ENCODE results near the gene PRCD. TPM values are rescaled to one million over a fixed set of nuclear protein-coding genes. Genes with fewer than 3 reads are reported as not detected.

PRCD gene
- total RNA-seq, 1 experiment from 2014 or later: 2.5 TPM

DNA sequence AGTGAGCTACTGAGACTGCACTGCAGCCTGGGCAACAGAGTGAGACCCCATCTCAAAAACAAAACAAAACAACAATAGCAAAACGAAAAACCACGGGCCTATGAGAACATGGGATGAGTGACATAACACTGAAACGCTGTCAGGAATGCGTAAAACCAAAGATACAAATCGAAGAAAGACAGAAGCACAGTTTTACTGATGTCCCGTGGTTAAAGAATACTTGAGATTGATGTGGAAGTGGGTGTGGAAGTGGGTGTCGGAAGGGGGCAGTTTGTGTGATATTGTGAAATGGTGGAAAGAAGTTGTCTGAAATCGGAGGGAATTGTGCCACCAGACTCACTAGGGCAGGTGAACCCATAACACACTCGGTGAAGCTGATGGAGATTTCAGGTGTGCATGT is 36.3 kb downstream of the PRCD start:
- ChIA-PET CTCF (no interaction called here), POLR2A (ENCODE audit: unreplicated experiment) (no interaction called here)
- no peaks in the 10 kb centered on the region for H3K9me3 ChIP-seq (ENCODE audit: low read length)
- H3K79me2 ChIP-seq (ENCODE audit: low read length): no peaks in the 10 kb centered on the region
- no peaks in the 10 kb centered on the region for H4K20me1 ChIP-seq (ENCODE audit: low read length)
- TF ChIP-seq EZH2 (IDR thresholded peaks at IDR 0.05; ENCODE audit: low read length, unreplicated experiment) (no peak), EZH2phosphoT487 (IDR thresholded peaks at IDR 0.05; ENCODE audit: borderline replicate concordance, low read length) (no peak)
- TF ChIP-seq, protein P1, sequence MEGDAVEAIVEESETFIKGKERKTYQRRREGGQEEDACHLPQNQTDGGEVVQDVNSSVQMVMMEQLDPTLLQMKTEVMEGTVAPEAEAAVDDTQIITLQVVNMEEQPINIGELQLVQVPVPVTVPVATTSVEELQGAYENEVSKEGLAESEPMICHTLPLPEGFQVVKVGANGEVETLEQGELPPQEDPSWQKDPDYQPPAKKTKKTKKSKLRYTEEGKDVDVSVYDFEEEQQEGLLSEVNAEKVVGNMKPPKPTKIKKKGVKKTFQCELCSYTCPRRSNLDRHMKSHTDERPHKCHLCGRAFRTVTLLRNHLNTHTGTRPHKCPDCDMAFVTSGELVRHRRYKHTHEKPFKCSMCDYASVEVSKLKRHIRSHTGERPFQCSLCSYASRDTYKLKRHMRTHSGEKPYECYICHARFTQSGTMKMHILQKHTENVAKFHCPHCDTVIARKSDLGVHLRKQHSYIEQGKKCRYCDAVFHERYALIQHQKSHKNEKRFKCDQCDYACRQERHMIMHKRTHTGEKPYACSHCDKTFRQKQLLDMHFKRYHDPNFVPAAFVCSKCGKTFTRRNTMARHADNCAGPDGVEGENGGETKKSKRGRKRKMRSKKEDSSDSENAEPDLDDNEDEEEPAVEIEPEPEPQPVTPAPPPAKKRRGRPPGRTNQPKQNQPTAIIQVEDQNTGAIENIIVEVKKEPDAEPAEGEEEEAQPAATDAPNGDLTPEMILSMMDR (conservative IDR thresholded peaks at IDR 0.05; ENCODE audit: low read depth, low read length): no peak
- H3K9ac ChIP-seq (ENCODE audit: low read length): no peak overlapping the region
- no peaks in the 10 kb centered on the region for H3K36me3 ChIP-seq (ENCODE audit: low read depth, low read length)
- H3K4me2 ChIP-seq (ENCODE audit: low read length): no peak overlapping the region
- ATAC-seq: no peak
- H3K27ac ChIP-seq (ENCODE audit: low read length): no peak overlapping the region
- no peak overlapping the region for H3K4me3 ChIP-seq (ENCODE audit: low read length)
- H3K27me3 ChIP-seq (ENCODE audit: low read length): no peaks in the 10 kb centered on the region
- H3F3A ChIP-seq (ENCODE audit: low read length, unreplicated experiment): no peaks in the 10 kb centered on the region
- no peaks in the 10 kb centered on the region for H3K9me2 ChIP-seq (replicated peaks; ENCODE audit: low read length)
- intact Hi-C loops (cut with micrococcal nuclease): no loop called here
- peaks cover 13% of the 10 kb centered on the region for H3K4me1 ChIP-seq (ENCODE audit: insufficient read depth, low read length)
- no peak for DNase-seq
- no peak overlapping the region for H2AFZ ChIP-seq (ENCODE audit: low read length)
- BruUV-seq (replicated peaks): no TSS peak

DNA sequence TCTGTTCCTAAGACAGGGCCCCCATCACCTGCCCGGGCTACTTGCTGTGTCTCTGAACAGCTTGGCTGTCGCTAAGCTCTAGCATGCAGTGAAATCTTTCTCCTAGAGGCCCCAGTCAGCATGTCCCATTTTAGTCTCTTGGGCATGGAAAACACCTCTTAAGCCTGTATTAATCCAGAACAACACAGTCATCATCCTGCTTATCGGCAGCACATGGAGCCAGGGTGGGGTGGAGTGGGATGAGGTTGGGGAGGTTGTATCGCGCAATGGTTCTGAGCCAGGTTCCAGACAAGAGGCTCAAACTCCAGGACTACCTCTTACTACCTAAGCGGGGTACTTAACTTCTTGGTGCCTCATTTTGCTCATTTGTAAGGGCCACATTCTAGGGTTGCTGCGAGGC is 38.0 kb downstream of the PRCD start:
- Histone ChIP-seq H3K27me3 (ENCODE audit: low read length) (no peaks in the 10 kb centered on the region), H3K27ac (ENCODE audit: low read length) (peak overlapping the region; percentile 73), H3K9ac (ENCODE audit: low read length) (peak overlapping the region; percentile 21; the same call in 1 of the 2 replicates), H3K9me2 (replicated peaks; ENCODE audit: low read length) (no peaks in the 10 kb centered on the region), H2AFZ (ENCODE audit: low read length) (0 out of 2 replicates have a peak overlapping the region, but pooled peaks have one; percentile 6), H3K9me3 (ENCODE audit: low read length) (no peaks in the 10 kb centered on the region), H3F3A (ENCODE audit: low read length, unreplicated experiment) (no peaks in the 10 kb centered on the region), H3K36me3 (ENCODE audit: low read depth, low read length) (no peaks in the 10 kb centered on the region), H3K4me2 (ENCODE audit: low read length) (peak overlapping the region; percentile 62), H3K4me1 (ENCODE audit: insufficient read depth, low read length) (peaks cover 13% of the 10 kb centered on the region), H3K4me3 (ENCODE audit: low read length) (peak overlapping the region; percentile 22; the same call in 1 of the 2 replicates), H3K79me2 (ENCODE audit: low read length) (no peaks in the 10 kb centered on the region), H4K20me1 (ENCODE audit: low read length) (no peaks in the 10 kb centered on the region)
- ATAC-seq (peak; percentile 3; the same call in 1 of the 2 replicates), DNase-seq (no peak)
- BruUV-seq (replicated peaks): TSS peak; percentile 30
- CTCF ChIA-PET: interaction anchor here (0.6 to 2.1 kb wide), 3 partner anchors 46 to 126 kb away, joined by 3 to 8 read pairs (median 7); no protein-coding TSS in a partner anchor
- intact Hi-C loops (cut with micrococcal nuclease): loop anchor here (2.0 kb wide), 1 partner anchor 19 kb away; no protein-coding TSS in a partner anchor
- TF ChIP-seq EZH2 (IDR thresholded peaks at IDR 0.05; ENCODE audit: low read length, unreplicated experiment): no peak
- TF ChIP-seq EZH2phosphoT487 (IDR thresholded peaks at IDR 0.05; ENCODE audit: borderline replicate concordance, low read length): no peak
- TF ChIP-seq, protein P1 (conservative IDR thresholded peaks at IDR 0.05; ENCODE audit: low read depth, low read length): no peak
- POLR2A ChIA-PET (ENCODE audit: unreplicated experiment): interaction anchor here (0.5 to 1.0 kb wide), 3 partner anchors 11 to 483 kb away, joined by 3 to 5 read pairs (median 3); no protein-coding TSS in a partner anchor

DNA sequence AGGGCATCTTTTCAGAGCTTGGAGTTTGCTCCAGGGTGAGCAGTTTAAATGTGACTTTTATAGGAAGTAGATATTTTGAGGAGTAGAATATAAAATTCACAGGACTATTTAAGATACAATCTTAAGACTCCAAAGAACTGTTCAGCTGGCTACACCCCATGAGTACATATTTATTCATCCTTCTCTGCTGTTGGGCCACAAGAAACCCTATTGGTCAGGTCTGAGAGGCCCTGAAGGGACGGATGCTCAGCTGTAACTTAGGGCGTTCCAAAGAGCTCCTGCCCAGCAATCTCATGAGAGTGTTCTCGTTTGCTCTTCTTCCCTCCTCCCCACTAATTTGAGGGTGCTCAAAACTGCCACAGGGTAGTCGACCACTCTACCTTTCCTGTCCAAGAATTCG is 38.5 kb downstream of the PRCD start:
- Histone ChIP-seq H3K36me3 (ENCODE audit: low read depth, low read length) (no peaks in the 10 kb centered on the region), H3K4me2 (ENCODE audit: low read length) (peak overlapping the region; percentile 62), H3K27me3 (ENCODE audit: low read length) (no peaks in the 10 kb centered on the region), H3K9me2 (replicated peaks; ENCODE audit: low read length) (no peaks in the 10 kb centered on the region), H3K4me1 (ENCODE audit: insufficient read depth, low read length) (peaks cover 13% of the 10 kb centered on the region), H3F3A (ENCODE audit: low read length, unreplicated experiment) (no peaks in the 10 kb centered on the region), H4K20me1 (ENCODE audit: low read length) (no peaks in the 10 kb centered on the region), H3K9ac (ENCODE audit: low read length) (0 out of 2 replicates have a peak overlapping the region, but pooled peaks have one; percentile 21), H3K9me3 (ENCODE audit: low read length) (no peaks in the 10 kb centered on the region), H3K27ac (ENCODE audit: low read length) (peak overlapping the region; percentile 73), H2AFZ (ENCODE audit: low read length) (0 out of 2 replicates have a peak overlapping the region, but pooled peaks have one; percentile 6), H3K79me2 (ENCODE audit: low read length) (no peaks in the 10 kb centered on the region), H3K4me3 (ENCODE audit: low read length) (peak overlapping the region; percentile 22; the same call in 1 of the 2 replicates)
- TF ChIP-seq EZH2 (IDR thresholded peaks at IDR 0.05; ENCODE audit: low read length, unreplicated experiment): no peak
- TF ChIP-seq, protein P1 (conservative IDR thresholded peaks at IDR 0.05; ENCODE audit: low read depth, low read length): no peak
- TF ChIP-seq EZH2phosphoT487 (IDR thresholded peaks at IDR 0.05; ENCODE audit: borderline replicate concordance, low read length): no peak
- ChIA-PET CTCF (interaction anchor here (0.6 to 2.1 kb wide), 6 partner anchors 12 to 1739 kb away, joined by 3 to 8 read pairs (median 3); no protein-coding TSS in a partner anchor), POLR2A (ENCODE audit: unreplicated experiment) (interaction anchor here (0.5 to 1.0 kb wide), 6 partner anchors 10 to 483 kb away, joined by 3 to 5 read pairs (median 4); no protein-coding TSS in a partner anchor)
- DNase-seq: peak; percentile 84
- ATAC-seq: peak; percentile 99
- intact Hi-C loops (cut with micrococcal nuclease): loop anchor here (2.0 kb wide), 1 partner anchor 20 kb away; no protein-coding TSS in a partner anchor
- BruUV-seq (replicated peaks): no TSS peak

Data from PC-3 (cell line).